Activated CD8-positive, alpha-beta T cell treated with anti-CD3 and anti-CD28 coated beads, Interleukin-2, amount 10 ng/mL, durations not matched to agents 7 days and 5 days (primary cell): ENCODE measurements around the gene EYS. TPM values are rescaled to one million over a fixed set of nuclear protein-coding genes. Genes with fewer than 3 reads are reported as not detected.

Experiments used
- ATAC-seq: fragments of 150-1000 bp; cut with Tn5 transposase; one replicate; pipeline ENCODE4 v1.10.0; 2021; ENCODE audit warnings: moderate library complexity
- CTCF ChIA-PET: fragments of 350-600 bp; sonication (Branson Sonifier 250); formaldehyde crosslinking; loops from one replicate; lab custom pipeline; 2021; ENCODE audit warnings: antibody characterized with exemption; lab: Charles Lee
- POLR2A ChIA-PET: fragments of 350-600 bp; sonication (Branson Sonifier 250); formaldehyde crosslinking; loops from one replicate; lab custom pipeline; 2021; ENCODE audit warnings: antibody characterized with exemption; lab: Charles Lee
- DNase-seq: peaks from one replicate; pipeline ENCODE4 v3.0.0-alpha.2; 2020
- H3K27ac Mint-ChIP-seq: one replicate; pipeline ENCODE4 v1.8.0; 2021; ENCODE audit warnings: mild to moderate bottlenecking, mixed read lengths
- H3K27me3 Mint-ChIP-seq: one replicate; pipeline ENCODE4 v1.8.0; 2021; ENCODE audit warnings: low read depth, mixed read lengths
- H3K36me3 Mint-ChIP-seq: one replicate; pipeline ENCODE4 v1.8.0; 2021; ENCODE audit warnings: low read depth, mixed read lengths
- H3K4me1 Mint-ChIP-seq: one replicate; pipeline ENCODE4 v1.8.0; 2021; ENCODE audit warnings: low read depth, mixed read lengths
- H3K4me3 Mint-ChIP-seq: one replicate; pipeline ENCODE4 v1.8.0; 2021; ENCODE audit warnings: mild to moderate bottlenecking, mixed read lengths
- H3K9me3 Mint-ChIP-seq: one replicate; pipeline ENCODE4 v1.8.0; 2022; ENCODE audit warnings: mixed read lengths; ENCODE audit not compliant: insufficient read depth
- total RNA-seq, 2 experiments: library from RNA; stranded (reverse); gene quantifications; one replicate each; pipeline ENCODE4 v1.2.3, GENCODE V29; 2021

EYS gene
- total RNA-seq, 2 experiments from 2014 or later: not detected

DNA sequence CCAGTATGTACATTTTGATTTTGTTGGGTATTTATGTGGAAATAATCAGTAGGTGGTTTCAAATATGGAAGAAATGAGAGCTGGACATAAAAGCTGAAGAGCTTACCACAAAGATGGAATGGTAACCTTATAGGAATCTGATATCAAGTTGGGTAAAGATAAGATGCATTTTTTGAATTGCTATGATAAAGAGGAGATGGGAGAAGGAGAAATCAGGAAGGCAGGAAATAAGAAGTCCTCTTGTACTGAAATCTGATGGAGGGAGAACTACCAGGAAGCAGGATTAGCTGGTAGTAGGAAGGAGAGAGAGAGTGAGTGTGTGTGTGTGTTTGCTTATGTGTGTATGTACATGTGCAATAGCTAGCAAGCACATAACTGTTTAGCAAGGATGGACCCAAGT lies 1603.0 kb downstream of the EYS start:
- Mint-ChIP-seq H3K9me3 (peaks cover 4% of the 10 kb centered on the region), H3K4me3 (no peak overlapping the region), H3K4me1 (no peaks in the 10 kb centered on the region), H3K27ac (no peak overlapping the region), H3K36me3 (no peaks in the 10 kb centered on the region), H3K27me3 (no peaks in the 10 kb centered on the region)
- DNase-seq: no peak
- POLR2A ChIA-PET: no interaction called here
- no peak for ATAC-seq
- CTCF ChIA-PET: no interaction called here

DNA sequence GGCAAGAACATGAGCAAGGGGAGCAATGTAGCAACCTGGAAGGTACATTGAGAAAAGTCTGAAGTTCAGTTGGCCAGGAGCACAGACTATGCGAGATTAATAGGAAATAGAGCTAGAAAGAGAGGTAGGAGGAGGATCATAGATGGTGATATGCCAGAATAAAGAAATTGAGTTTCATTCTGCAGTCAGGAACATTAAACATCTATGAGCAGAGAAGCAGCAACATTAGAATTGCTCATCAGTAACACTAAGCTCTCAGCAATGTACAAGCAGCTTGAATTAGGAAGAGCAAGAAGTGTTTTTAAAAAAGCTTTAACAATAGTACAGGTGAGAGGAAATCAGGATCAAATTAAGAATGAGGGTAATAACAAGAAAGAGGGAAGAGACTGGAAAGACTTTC lies 1603.5 kb downstream of the EYS start:
- Mint-ChIP-seq H3K36me3 (no peaks in the 10 kb centered on the region), H3K9me3 (peaks cover 5% of the 10 kb centered on the region), H3K4me1 (no peaks in the 10 kb centered on the region), H3K27me3 (no peaks in the 10 kb centered on the region), H3K27ac (no peak overlapping the region), H3K4me3 (no peak overlapping the region)
- ChIA-PET CTCF (no interaction called here), POLR2A (no interaction called here)
- DNase-seq (no peak), ATAC-seq (no peak)

DNA sequence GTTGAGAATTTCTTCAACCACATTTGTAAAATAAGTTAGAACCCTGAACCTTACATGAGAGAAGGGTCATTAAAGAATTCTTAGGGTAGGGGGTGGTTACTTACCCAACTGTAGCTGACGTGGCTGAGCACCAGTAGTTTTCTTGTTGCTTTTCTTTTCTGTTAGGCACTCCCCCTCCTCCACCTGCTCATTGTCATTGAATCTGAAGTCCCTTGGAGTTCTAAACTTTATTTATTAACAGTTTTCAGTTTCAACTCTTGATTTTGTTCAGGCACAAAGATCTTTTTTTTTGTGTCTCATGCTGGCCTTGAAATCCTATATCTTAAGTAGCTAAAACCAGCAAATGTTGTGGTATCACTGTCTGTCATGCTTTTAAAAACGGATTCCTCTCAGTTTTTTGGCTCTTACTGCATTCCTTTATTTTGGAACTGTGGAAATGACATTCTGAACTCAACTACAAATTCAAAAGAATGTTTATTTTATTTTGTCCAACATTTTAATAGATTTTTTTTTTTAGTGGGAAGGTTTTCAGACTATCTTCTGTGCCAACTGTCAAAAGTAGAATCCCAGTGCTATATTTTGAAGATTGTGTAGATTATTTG lies 1606.2 kb downstream of the EYS start:
- Mint-ChIP-seq H3K4me3 (no peak overlapping the region), H3K36me3 (no peaks in the 10 kb centered on the region), H3K4me1 (no peaks in the 10 kb centered on the region), H3K27me3 (no peaks in the 10 kb centered on the region), H3K27ac (no peak overlapping the region), H3K9me3 (peaks cover 9% of the 10 kb centered on the region)
- CTCF ChIA-PET: no interaction called here
- DNase-seq: no peak
- no peak for ATAC-seq
- POLR2A ChIA-PET: no interaction called here

DNA sequence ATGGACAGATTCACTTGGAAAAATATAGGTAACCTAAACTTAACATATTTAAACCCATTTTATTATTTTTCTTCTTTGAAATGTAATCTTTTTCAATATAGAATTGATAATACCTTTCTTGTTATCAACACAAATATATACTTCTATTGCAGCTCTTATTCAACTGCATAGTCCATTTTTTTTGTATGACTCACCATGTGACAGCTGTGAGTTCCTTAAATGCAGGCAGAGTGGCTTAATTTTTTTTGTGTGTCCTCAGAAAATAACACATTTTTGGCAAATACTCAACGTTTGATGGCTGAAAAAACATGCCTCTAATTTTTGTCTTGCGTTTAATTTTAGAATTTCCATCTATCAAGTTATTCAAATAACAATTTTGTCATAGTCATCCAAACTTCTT lies 1616.7 kb downstream of the EYS start:
- no peak for ATAC-seq
- Mint-ChIP-seq H3K4me3 (no peak overlapping the region), H3K9me3 (peaks cover 5% of the 10 kb centered on the region), H3K4me1 (no peaks in the 10 kb centered on the region), H3K27me3 (no peaks in the 10 kb centered on the region), H3K27ac (no peak overlapping the region), H3K36me3 (no peaks in the 10 kb centered on the region)
- no peak for DNase-seq
- CTCF ChIA-PET: no interaction called here
- POLR2A ChIA-PET: no interaction called here

DNA sequence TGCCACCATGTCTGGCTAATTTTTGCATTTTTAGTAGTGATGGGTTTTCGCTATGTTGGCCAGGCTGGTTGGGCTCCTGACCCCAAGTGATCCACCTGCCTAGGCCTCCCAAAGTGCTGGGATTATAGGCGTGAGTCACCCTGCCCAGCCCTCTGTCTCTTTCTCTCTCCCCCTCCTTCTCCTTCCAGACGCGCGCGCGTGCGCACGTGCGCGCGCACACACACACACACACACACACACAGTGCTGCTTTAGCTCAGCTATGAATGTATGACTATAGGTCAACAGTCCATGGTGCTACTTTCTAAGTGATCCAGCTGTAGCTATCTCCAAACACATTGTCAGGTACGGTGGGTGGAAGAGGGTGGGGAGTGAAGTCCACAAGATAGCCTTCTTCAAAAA lies 1621.9 kb downstream of the EYS start:
- H3K4me3 Mint-ChIP-seq: no peak overlapping the region
- DNase-seq (no peak), ATAC-seq (no peak)
- CTCF ChIA-PET: no interaction called here
- H3K36me3 Mint-ChIP-seq: no peaks in the 10 kb centered on the region
- H3K27ac Mint-ChIP-seq: no peak overlapping the region
- POLR2A ChIA-PET: no interaction called here
- no peaks in the 10 kb centered on the region for H3K4me1 Mint-ChIP-seq
- no peaks in the 10 kb centered on the region for H3K27me3 Mint-ChIP-seq
- peaks cover 3% of the 10 kb centered on the region for H3K9me3 Mint-ChIP-seq

DNA sequence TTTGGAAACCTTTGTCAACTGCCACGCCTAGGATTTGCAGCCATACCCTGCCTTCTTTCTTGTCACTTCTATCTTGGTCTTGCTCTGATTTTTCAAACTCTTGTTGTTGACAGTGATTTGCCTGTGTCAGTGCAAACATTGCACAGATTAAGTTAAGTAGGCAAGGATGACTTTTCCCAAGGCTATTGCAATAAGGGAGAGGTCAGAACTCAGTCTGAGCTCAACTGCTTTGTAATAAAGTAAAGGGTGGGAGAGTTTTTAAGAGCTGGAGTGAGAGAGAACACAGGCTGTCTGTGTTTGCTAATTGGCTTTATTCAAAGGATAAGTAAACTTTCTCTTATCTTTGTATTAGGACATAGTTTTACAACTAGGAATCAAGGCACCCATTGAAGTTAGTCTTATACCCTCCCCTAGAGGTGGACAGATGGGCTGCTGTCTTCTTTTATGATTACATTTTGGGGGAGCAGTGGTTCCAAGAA lies 1622.8 kb downstream of the EYS start:
- Mint-ChIP-seq H3K36me3 (no peaks in the 10 kb centered on the region), H3K4me1 (no peaks in the 10 kb centered on the region), H3K27me3 (no peaks in the 10 kb centered on the region), H3K4me3 (no peak overlapping the region), H3K9me3 (peaks cover 3% of the 10 kb centered on the region), H3K27ac (no peak overlapping the region)
- POLR2A ChIA-PET: no interaction called here
- DNase-seq (no peak), ATAC-seq (no peak)
- CTCF ChIA-PET: no interaction called here

DNA sequence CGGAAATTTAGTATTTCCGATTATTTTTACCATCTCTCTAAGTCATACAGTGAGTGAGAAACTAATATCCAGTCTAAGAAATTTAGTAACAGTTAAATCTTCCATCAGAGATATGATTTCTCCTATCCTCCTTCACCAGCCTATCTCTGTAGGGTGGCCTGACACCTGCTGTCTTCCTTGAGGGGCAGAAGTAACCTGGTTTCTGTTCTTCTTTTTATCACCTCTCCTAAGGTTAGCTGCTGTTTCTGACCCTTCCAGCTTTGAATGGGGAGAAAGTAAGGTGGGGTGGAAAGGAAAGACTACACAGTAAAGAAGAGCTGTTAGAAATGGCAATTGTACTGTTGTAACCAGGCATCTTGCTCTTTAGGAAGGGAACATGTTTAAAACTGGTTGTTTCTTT lies 1623.8 kb downstream of the EYS start:
- ATAC-seq (no peak), DNase-seq (no peak)
- H3K27ac Mint-ChIP-seq: no peak overlapping the region
- no peak overlapping the region for H3K4me3 Mint-ChIP-seq
- no peaks in the 10 kb centered on the region for H3K27me3 Mint-ChIP-seq
- no peaks in the 10 kb centered on the region for H3K4me1 Mint-ChIP-seq
- CTCF ChIA-PET: no interaction called here
- POLR2A ChIA-PET: no interaction called here
- peaks cover 3% of the 10 kb centered on the region for H3K9me3 Mint-ChIP-seq
- no peaks in the 10 kb centered on the region for H3K36me3 Mint-ChIP-seq

DNA sequence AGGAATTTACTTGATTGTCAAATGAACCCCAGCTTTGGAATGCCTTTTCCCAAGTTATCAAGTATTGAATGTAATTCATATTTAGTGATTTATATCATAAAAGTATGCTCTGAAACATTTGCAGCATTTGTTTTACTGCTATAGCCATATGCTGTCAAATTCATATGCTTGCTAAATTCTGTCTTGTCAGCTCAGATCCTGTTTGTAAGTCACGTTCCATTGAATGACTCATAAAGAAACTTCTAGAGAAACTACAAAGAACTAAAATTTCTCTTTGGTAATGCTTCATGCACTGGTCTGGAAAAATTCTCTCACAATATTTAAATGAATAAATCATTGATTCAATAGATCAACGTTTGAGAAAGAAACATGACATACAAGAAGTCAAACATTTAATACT lies 1625.6 kb downstream of the EYS start:
- POLR2A ChIA-PET: no interaction called here
- DNase-seq: no peak
- Mint-ChIP-seq H3K4me3 (no peak overlapping the region), H3K27ac (no peak overlapping the region), H3K27me3 (no peaks in the 10 kb centered on the region), H3K4me1 (no peaks in the 10 kb centered on the region), H3K36me3 (no peaks in the 10 kb centered on the region), H3K9me3 (peaks cover 3% of the 10 kb centered on the region)
- no peak for ATAC-seq
- CTCF ChIA-PET: no interaction called here

DNA sequence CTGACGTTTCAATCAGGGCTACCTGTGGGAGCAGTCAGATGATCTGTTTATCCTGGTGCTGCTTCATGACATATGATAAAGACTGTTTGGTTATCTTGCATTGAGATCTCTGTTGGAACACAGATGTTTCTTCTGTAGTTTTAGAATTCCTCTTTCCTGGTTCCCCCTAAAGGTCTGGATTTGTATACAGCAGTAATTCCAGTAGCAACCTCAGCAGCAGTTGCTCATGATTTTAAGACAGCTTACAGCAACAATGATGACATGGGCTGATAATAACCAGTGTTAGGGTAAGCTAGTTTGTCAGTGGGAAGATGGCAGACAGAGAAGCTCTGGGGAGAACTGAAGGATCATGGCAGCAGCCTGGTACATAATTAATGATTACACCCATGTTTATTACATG lies 1632.0 kb downstream of the EYS start:
- Mint-ChIP-seq H3K4me3 (no peak overlapping the region), H3K9me3 (no peaks in the 10 kb centered on the region), H3K27ac (no peak overlapping the region), H3K27me3 (no peaks in the 10 kb centered on the region), H3K4me1 (no peaks in the 10 kb centered on the region), H3K36me3 (no peaks in the 10 kb centered on the region)
- CTCF ChIA-PET: no interaction called here
- no peak for ATAC-seq
- no peak for DNase-seq
- POLR2A ChIA-PET: no interaction called here

DNA sequence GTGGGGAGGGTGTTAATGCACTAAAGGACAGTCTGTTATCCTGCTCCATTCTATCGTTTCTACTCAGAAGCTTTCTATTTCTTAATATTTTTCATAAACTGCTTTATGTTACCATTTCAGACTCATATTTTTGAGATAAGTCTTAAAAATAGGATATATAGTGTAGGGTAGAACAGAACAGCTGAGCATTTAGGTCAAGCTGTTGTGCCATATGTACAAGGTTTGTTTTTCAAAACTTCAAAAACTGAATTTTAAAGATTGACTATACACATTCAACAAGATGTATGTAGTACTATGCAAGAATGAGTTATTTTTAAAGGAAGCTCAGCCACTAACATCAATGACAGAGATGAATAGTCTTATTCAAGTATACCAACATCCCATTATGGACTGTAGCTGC lies 1634.3 kb downstream of the EYS start:
- H3K27ac Mint-ChIP-seq: no peak overlapping the region
- H3K9me3 Mint-ChIP-seq: no peaks in the 10 kb centered on the region
- CTCF ChIA-PET: no interaction called here
- no peak overlapping the region for H3K4me3 Mint-ChIP-seq
- POLR2A ChIA-PET: no interaction called here
- H3K4me1 Mint-ChIP-seq: no peaks in the 10 kb centered on the region
- no peaks in the 10 kb centered on the region for H3K27me3 Mint-ChIP-seq
- no peaks in the 10 kb centered on the region for H3K36me3 Mint-ChIP-seq
- no peak for DNase-seq
- ATAC-seq: no peak

DNA sequence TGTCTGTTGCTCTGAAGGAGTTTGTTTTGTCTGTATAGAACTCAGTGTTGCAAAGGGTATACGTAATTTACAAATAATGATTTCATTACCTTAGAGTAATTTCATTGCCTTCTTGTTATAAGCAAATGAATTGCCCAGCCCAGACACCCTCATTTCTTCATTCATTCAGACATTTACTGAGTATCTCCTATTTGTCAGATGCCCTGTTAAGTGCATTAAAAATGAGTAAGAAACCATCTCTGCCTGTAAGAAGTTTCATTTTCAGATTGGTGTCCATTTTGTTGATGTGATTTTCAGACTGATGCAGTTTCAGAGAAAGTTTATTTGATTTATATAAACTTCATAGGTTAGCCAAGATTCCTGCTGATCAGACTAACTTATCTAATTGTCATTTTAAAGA lies 1642.1 kb downstream of the EYS start:
- no peak for DNase-seq
- no peaks in the 10 kb centered on the region for H3K27me3 Mint-ChIP-seq
- no peak overlapping the region for H3K4me3 Mint-ChIP-seq
- ChIA-PET POLR2A (no interaction called here), CTCF (no interaction called here)
- no peak overlapping the region for H3K27ac Mint-ChIP-seq
- H3K36me3 Mint-ChIP-seq: no peaks in the 10 kb centered on the region
- ATAC-seq: no peak
- H3K9me3 Mint-ChIP-seq: no peaks in the 10 kb centered on the region
- no peaks in the 10 kb centered on the region for H3K4me1 Mint-ChIP-seq

DNA sequence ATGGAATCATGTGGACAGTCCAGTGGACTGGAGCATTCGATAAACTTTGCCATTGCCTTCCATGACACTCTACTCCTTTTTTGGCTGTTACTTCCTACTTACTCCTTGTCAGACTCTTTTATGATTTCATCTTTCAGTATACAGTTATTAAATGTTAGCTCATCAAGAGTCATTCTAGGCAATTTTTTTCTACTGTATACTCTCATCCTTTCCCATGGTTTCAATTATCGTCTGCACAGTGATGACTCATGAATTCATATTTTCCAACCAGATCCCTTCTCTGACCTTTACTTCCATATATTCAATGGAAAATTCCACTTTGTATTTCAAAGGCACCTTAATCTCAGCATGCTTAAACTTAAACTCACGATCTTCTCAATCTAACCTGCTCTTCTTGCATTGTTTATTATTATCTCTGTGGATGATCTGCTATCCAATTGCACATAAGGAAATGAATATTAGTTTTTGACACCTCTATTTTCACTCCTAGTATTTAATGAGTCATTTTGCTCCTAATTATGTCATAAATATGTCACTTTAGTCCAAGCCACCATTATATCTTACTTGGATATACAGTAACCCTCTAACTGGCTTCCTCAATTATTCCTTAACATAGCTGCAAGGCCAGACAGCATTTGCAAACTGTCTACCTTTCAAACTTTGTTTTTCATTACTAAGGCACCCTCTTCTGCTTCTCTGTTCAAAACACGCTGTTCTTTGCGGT lies 1643.9 kb downstream of the EYS start:
- ChIA-PET CTCF (no interaction called here), POLR2A (no interaction called here)
- ATAC-seq (no peak), DNase-seq (no peak)
- Mint-ChIP-seq H3K9me3 (no peaks in the 10 kb centered on the region), H3K4me3 (no peak overlapping the region), H3K4me1 (no peaks in the 10 kb centered on the region), H3K27ac (no peak overlapping the region), H3K27me3 (no peaks in the 10 kb centered on the region), H3K36me3 (no peaks in the 10 kb centered on the region)

DNA sequence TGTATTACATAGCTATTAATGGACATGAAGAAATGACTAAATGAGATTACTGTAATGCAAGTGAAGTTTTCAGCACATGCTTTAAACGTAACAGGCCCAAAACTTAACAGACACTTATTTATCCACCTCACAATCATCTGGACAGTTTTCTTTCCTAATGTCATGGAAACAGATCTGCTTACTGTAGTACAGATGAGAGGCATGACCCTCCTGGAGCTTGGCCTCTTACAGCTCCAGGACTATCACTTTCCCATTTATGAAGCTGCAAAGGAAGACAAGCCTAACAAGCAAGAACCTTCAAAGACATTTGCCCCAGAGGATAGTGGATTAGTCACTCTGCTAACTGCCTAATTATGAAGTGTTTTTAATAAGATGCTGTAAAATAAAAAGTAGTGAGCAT lies 1652.2 kb downstream of the EYS start:
- no peaks in the 10 kb centered on the region for H3K9me3 Mint-ChIP-seq
- ATAC-seq (no peak), DNase-seq (no peak)
- no peak overlapping the region for H3K27ac Mint-ChIP-seq
- no peaks in the 10 kb centered on the region for H3K27me3 Mint-ChIP-seq
- ChIA-PET CTCF (no interaction called here), POLR2A (no interaction called here)
- no peaks in the 10 kb centered on the region for H3K36me3 Mint-ChIP-seq
- no peak overlapping the region for H3K4me3 Mint-ChIP-seq
- H3K4me1 Mint-ChIP-seq: no peaks in the 10 kb centered on the region
